ENCODE data around the gene VRK1. TPM values are rescaled to one million over a fixed set of nuclear protein-coding genes. Genes with fewer than 3 reads are reported as not detected.

The VRK1 gene
- total RNA-seq, 1 donor from 2014 or later = 126 TPM

DNA sequence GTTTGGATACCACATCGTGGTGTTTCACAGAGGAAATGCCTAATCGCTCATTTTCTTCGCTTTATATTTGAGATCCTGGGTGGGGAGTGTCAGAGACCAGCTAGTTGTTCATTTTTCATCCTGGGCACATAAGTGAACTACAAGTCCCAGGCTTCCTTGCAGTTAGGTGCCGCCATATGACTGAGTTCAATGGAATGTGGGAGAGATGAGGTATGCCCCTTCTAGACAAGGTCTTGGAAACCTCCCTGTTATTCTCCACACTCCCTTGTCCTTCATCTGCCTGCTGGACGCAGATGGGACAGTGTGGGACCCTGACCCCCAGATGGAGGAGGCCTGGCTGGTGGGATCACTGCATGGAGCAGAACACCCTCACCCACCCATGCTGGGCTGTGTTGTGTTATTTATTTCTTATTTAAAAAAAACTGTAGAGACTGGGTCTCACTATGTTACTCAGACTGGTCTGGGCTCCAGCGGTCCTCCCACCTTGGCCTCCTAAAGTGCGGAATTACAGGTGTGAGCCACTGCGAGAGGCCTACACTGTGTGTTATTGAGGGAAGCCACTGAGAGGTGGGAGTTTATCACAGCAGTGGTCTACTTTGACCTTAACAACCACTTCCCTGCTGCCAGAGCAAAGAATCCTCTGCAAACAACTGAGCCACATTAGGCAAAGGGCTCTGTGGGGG is 42.9 kb upstream of the VRK1 start:
- Histone ChIP-seq H2AFZ (replicated peaks) (no peak overlapping the region), H3K9ac (no peak overlapping the region), H3K9me3 (ENCODE audit: low read depth) (no peaks in the 10 kb centered on the region), H3K27me3 (no peaks in the 10 kb centered on the region), H3K79me2 (ENCODE audit: low read depth) (no peaks in the 10 kb centered on the region), H3K36me3 (no peaks in the 10 kb centered on the region), H3K4me3 (no peak overlapping the region), H3F3A (ENCODE audit: low read depth) (peaks cover 15% of the 10 kb centered on the region), H3K27ac (no peak overlapping the region), H3K4me2 (peak overlapping the region; percentile 75), H3K4me1 (peaks cover 20% of the 10 kb centered on the region), H4K20me1 (ENCODE audit: low read depth) (no peaks in the 10 kb centered on the region)
- Mint-ChIP-seq H3K27me3 (ENCODE audit: insufficient read depth, low read depth) (peaks cover 8% of the 10 kb centered on the region), H3K4me3 (peak overlapping the region; percentile 57), H3K36me3 (no peaks in the 10 kb centered on the region), H3K4me1 (peaks cover 41% of the 10 kb centered on the region), H3K9me3 (no peaks in the 10 kb centered on the region), H3K27ac (peak overlapping the region; percentile 89)
- DNase-seq (ENCODE audit: low spot score) = no peak
- TF ChIP-seq EZH2phosphoT487 (IDR thresholded peaks at IDR 0.05) = no peak
- TF ChIP-seq, protein P1, sequence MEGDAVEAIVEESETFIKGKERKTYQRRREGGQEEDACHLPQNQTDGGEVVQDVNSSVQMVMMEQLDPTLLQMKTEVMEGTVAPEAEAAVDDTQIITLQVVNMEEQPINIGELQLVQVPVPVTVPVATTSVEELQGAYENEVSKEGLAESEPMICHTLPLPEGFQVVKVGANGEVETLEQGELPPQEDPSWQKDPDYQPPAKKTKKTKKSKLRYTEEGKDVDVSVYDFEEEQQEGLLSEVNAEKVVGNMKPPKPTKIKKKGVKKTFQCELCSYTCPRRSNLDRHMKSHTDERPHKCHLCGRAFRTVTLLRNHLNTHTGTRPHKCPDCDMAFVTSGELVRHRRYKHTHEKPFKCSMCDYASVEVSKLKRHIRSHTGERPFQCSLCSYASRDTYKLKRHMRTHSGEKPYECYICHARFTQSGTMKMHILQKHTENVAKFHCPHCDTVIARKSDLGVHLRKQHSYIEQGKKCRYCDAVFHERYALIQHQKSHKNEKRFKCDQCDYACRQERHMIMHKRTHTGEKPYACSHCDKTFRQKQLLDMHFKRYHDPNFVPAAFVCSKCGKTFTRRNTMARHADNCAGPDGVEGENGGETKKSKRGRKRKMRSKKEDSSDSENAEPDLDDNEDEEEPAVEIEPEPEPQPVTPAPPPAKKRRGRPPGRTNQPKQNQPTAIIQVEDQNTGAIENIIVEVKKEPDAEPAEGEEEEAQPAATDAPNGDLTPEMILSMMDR (IDR thresholded peaks at IDR 0.05) = no peak
- TF ChIP-seq EZH2 (IDR thresholded peaks at IDR 0.05) = no peak

GRCh38 chr14:96754845-96755184 is 42.4 kb upstream of the VRK1 start:
- H4K20me1 ChIP-seq (ENCODE audit: low read depth) = no peaks in the 10 kb centered on the region
- Mint-ChIP-seq H3K27ac (peak overlapping the region; percentile 89), H3K4me3 (peak overlapping the region; percentile 41), H3K4me1 (peaks cover 41% of the 10 kb centered on the region), H3K27me3 (ENCODE audit: insufficient read depth, low read depth) (peaks cover 8% of the 10 kb centered on the region), H3K36me3 (no peaks in the 10 kb centered on the region), H3K9me3 (no peaks in the 10 kb centered on the region)
- H3K4me2 ChIP-seq = peak overlapping the region; percentile 75
- H3K36me3 ChIP-seq = no peaks in the 10 kb centered on the region
- no peak overlapping the region for H3K9ac ChIP-seq
- no peaks in the 10 kb centered on the region for H3K27me3 ChIP-seq
- TF ChIP-seq, protein P1 (IDR thresholded peaks at IDR 0.05) = peak; percentile 23
- no peak for TF ChIP-seq EZH2phosphoT487 (IDR thresholded peaks at IDR 0.05)
- no peak for TF ChIP-seq EZH2 (IDR thresholded peaks at IDR 0.05)
- no peak overlapping the region for H2AFZ ChIP-seq (replicated peaks)
- peaks cover 20% of the 10 kb centered on the region for H3K4me1 ChIP-seq
- peaks cover 15% of the 10 kb centered on the region for H3F3A ChIP-seq (ENCODE audit: low read depth)
- no peaks in the 10 kb centered on the region for H3K9me3 ChIP-seq (ENCODE audit: low read depth)
- peak overlapping the region; percentile 21 for H3K4me3 ChIP-seq
- peak overlapping the region; percentile 29 for H3K27ac ChIP-seq
- H3K79me2 ChIP-seq (ENCODE audit: low read depth) = no peaks in the 10 kb centered on the region
- DNase-seq (ENCODE audit: low spot score) = peak; percentile 81

GRCh38 chr14:96756745-96757144 is 40.4 kb upstream of the VRK1 start:
- Histone ChIP-seq H3K4me2 (no peak overlapping the region), H3K4me1 (peaks cover 20% of the 10 kb centered on the region), H3K27ac (no peak overlapping the region), H3K9ac (no peak overlapping the region), H3K79me2 (ENCODE audit: low read depth) (no peaks in the 10 kb centered on the region), H3F3A (ENCODE audit: low read depth) (peaks cover 19% of the 10 kb centered on the region), H3K27me3 (no peaks in the 10 kb centered on the region), H3K4me3 (no peak overlapping the region), H4K20me1 (ENCODE audit: low read depth) (no peaks in the 10 kb centered on the region), H2AFZ (replicated peaks) (no peak overlapping the region), H3K36me3 (no peaks in the 10 kb centered on the region), H3K9me3 (ENCODE audit: low read depth) (no peaks in the 10 kb centered on the region)
- H3K4me3 Mint-ChIP-seq = no peak overlapping the region
- no peaks in the 10 kb centered on the region for H3K9me3 Mint-ChIP-seq
- peak overlapping the region; percentile 81 for H3K27ac Mint-ChIP-seq
- no peak for DNase-seq (ENCODE audit: low spot score)
- H3K4me1 Mint-ChIP-seq = peaks cover 41% of the 10 kb centered on the region
- H3K36me3 Mint-ChIP-seq = no peaks in the 10 kb centered on the region
- TF ChIP-seq EZH2 (IDR thresholded peaks at IDR 0.05) (no peak), EZH2phosphoT487 (IDR thresholded peaks at IDR 0.05) (no peak)
- TF ChIP-seq, protein P1 (IDR thresholded peaks at IDR 0.05) = no peak
- peaks cover 8% of the 10 kb centered on the region for H3K27me3 Mint-ChIP-seq (ENCODE audit: insufficient read depth, low read depth)

Measured in neural progenitor cell (in vitro differentiated cells).